ENCODE data around the gene IGFN1. TPM values are rescaled to one million over a fixed set of nuclear protein-coding genes. Genes with fewer than 3 reads are reported as not detected.

Gene IGFN1
- total and polyA plus RNA-seq, 2 of the 8 experiments (the other 6 are each of a cell fraction or from before 2014, with no cell fraction given): not detected

- TF ChIP-seq, protein P1, sequence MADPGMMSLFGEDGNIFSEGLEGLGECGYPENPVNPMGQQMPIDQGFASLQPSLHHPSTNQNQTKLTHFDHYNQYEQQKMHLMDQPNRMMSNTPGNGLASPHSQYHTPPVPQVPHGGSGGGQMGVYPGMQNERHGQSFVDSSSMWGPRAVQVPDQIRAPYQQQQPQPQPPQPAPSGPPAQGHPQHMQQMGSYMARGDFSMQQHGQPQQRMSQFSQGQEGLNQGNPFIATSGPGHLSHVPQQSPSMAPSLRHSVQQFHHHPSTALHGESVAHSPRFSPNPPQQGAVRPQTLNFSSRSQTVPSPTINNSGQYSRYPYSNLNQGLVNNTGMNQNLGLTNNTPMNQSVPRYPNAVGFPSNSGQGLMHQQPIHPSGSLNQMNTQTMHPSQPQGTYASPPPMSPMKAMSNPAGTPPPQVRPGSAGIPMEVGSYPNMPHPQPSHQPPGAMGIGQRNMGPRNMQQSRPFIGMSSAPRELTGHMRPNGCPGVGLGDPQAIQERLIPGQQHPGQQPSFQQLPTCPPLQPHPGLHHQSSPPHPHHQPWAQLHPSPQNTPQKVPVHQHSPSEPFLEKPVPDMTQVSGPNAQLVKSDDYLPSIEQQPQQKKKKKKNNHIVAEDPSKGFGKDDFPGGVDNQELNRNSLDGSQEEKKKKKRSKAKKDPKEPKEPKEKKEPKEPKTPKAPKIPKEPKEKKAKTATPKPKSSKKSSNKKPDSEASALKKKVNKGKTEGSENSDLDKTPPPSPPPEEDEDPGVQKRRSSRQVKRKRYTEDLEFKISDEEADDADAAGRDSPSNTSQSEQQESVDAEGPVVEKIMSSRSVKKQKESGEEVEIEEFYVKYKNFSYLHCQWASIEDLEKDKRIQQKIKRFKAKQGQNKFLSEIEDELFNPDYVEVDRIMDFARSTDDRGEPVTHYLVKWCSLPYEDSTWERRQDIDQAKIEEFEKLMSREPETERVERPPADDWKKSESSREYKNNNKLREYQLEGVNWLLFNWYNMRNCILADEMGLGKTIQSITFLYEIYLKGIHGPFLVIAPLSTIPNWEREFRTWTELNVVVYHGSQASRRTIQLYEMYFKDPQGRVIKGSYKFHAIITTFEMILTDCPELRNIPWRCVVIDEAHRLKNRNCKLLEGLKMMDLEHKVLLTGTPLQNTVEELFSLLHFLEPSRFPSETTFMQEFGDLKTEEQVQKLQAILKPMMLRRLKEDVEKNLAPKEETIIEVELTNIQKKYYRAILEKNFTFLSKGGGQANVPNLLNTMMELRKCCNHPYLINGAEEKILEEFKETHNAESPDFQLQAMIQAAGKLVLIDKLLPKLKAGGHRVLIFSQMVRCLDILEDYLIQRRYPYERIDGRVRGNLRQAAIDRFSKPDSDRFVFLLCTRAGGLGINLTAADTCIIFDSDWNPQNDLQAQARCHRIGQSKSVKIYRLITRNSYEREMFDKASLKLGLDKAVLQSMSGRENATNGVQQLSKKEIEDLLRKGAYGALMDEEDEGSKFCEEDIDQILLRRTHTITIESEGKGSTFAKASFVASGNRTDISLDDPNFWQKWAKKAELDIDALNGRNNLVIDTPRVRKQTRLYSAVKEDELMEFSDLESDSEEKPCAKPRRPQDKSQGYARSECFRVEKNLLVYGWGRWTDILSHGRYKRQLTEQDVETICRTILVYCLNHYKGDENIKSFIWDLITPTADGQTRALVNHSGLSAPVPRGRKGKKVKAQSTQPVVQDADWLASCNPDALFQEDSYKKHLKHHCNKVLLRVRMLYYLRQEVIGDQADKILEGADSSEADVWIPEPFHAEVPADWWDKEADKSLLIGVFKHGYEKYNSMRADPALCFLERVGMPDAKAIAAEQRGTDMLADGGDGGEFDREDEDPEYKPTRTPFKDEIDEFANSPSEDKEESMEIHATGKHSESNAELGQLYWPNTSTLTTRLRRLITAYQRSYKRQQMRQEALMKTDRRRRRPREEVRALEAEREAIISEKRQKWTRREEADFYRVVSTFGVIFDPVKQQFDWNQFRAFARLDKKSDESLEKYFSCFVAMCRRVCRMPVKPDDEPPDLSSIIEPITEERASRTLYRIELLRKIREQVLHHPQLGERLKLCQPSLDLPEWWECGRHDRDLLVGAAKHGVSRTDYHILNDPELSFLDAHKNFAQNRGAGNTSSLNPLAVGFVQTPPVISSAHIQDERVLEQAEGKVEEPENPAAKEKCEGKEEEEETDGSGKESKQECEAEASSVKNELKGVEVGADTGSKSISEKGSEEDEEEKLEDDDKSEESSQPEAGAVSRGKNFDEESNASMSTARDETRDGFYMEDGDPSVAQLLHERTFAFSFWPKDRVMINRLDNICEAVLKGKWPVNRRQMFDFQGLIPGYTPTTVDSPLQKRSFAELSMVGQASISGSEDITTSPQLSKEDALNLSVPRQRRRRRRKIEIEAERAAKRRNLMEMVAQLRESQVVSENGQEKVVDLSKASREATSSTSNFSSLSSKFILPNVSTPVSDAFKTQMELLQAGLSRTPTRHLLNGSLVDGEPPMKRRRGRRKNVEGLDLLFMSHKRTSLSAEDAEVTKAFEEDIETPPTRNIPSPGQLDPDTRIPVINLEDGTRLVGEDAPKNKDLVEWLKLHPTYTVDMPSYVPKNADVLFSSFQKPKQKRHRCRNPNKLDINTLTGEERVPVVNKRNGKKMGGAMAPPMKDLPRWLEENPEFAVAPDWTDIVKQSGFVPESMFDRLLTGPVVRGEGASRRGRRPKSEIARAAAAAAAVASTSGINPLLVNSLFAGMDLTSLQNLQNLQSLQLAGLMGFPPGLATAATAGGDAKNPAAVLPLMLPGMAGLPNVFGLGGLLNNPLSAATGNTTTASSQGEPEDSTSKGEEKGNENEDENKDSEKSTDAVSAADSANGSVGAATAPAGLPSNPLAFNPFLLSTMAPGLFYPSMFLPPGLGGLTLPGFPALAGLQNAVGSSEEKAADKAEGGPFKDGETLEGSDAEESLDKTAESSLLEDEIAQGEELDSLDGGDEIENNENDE (IDR thresholded peaks at IDR 0.05; ENCODE audit: insufficient replicate concordance, low read length): no peak
- TF ChIP-seq POLR2AphosphoS5 (IDR thresholded peaks at IDR 0.05; ENCODE audit: low read depth, low read length): no peak
- no peak for TF ChIP-seq SIN3A (conservative IDR thresholded peaks at IDR 0.05 in 1 of 2, IDR thresholded peaks at IDR 0.05 in 1 of 2; ENCODE audit: low read depth in 1 of 2, low read length in 2 of 2)
- no peak for TF ChIP-seq BACH1 (IDR thresholded peaks at IDR 0.05; ENCODE audit: low read length)
- TF ChIP-seq RXRA (IDR thresholded peaks at IDR 0.05; ENCODE audit: insufficient read depth, low read depth, low read length): no peak
- TF ChIP-seq EP300 (IDR thresholded peaks at IDR 0.05; ENCODE audit: borderline replicate concordance in 1 of 2, low read depth in 2 of 2, low read length in 2 of 2): no peak
- no peak for TF ChIP-seq NANOG (IDR thresholded peaks at IDR 0.05; ENCODE audit: insufficient read depth, low read depth, low read length, poor library complexity, severe bottlenecking)
- no peak for TF ChIP-seq CBX8 (IDR thresholded peaks at IDR 0.05; ENCODE audit: borderline replicate concordance, low read depth, low read length)
- TF ChIP-seq TBP (IDR thresholded peaks at IDR 0.05; ENCODE audit: low read depth, low read length): no peak
- no peak for TF ChIP-seq CBX5 (IDR thresholded peaks at IDR 0.05; ENCODE audit: low read depth, low read length)
Measured at GRCh38 chr1:201175820-201176500, 14.7 kb upstream of the IGFN1 start (continued).

Measured in H1 (cell line).